GM18526 (cell line): ENCODE measurements around the gene NPEPL1.

Experiments used
- POLR2A ChIP-seq: IDR thresholded peaks from 3 replicates; pipeline ENCODE4 v1.6.1; 2011; ENCODE audit not compliant: insufficient read length; ENCODE audit errors: extremely low read depth

Gene NPEPL1

DNA sequence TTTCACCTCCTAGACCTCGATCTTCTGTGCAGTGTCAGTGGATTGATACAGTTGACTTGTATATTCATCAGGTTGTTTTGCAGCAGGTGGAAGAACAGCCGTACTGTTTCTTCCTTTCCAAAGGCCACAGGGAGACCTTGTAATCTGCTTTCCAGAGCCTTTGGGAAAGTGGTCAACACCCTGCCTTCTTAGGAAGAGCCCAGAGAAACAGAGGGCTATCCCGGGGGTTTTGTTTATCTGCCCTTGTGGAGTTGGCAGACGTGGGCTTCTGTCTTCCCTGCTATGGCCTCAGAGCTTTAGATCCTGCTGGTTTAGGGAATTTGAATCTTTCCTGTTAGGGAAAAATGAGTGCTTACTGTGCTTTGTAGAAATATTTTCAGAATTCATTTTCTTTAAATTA is 21.9 kb upstream of the NPEPL1 start:
- no peak for TF ChIP-seq POLR2A

GRCh38 chr20:58673119-58673518 is 19.5 kb upstream of the NPEPL1 start:
- TF ChIP-seq POLR2A, result no peak

GRCh38 chr20:58675146-58675584 is 17.4 kb upstream of the NPEPL1 start:
- no peak for TF ChIP-seq POLR2A

DNA sequence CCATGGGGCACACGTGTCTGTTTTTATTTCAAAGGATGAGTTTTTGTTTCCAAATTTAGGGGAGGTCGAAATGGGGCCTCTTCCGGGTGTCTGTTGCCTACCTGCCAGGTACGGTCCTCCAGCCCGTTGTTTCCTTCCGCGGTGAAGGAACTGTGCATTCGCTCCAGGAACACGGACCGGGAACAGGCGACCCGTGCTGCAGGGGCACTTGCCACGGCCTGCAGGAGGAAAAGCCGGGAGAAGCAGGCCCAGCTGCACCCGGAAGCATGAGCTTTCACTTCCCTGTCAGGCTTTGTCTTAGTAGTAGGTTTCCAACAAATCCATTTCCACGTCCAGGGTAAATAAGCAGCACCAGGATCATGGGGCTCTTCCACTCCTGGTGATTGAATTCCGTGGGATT is 17.0 kb upstream of the NPEPL1 start:
- TF ChIP-seq POLR2A, result no peak

DNA sequence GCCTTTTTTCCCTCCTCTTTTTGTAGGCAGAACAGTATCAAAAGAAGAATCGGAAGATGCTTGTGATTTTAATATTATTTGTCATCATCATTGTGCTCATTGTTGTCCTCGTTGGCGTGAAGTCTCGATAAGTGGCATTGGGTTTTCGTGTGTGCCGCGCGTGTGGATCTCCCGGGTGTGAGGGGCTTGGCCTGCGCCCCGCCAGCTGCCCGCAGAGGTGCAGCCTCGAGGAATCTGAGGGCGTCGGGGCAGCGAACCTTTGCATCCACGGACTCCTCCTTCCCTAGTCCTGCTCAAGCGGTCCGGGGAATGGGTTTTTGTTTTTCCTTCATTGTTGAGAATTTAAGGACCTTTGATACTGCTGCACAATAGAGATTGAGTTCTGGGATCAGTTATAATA is 16.4 kb upstream of the NPEPL1 start:
- no peak for TF ChIP-seq POLR2A

GRCh38 chr20:58677079-58677604 is 15.5 kb upstream of the NPEPL1 start:
- TF ChIP-seq POLR2A, result no peak

DNA sequence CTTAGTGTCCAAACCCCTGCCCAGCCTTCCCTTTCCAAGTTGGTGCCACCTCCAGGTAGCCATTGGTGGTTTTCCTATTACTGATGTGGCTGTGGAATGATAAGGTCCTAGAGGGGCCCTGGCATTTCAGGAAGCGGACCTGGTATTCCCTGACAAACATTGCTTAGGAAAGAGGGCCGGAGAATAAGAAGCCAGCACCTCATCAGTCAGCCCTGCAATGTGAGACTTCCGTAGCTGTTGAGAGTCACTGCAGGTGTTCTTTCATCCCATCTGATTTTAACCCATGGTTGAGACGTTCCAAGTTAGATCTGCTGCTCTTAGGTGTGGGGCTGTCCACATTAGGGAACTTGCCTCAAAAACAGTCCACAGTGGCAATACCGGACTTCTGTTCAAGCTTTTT is 14.8 kb upstream of the NPEPL1 start:
- TF ChIP-seq POLR2A, result no peak

DNA sequence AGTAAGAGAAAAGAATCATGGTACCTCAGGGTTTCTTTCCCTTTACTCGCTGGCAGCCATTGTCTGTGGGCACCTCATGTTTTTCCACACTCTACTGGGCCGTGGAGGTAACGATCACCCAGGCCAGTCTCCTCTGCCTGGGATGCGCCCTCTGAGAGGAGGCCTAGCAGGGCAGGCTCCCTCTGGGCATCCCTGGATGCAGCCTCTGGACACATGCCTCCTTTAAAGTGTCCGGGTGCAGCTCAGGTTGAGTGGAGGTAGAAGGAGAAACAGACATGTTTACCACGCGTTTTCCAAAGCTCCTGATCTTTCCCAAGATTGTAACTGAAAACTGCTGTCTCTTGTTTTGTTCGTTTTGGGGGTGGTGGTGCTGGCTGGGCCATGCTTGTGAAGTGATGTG is 13.8 kb upstream of the NPEPL1 start:
- TF ChIP-seq POLR2A, result no peak

GRCh38 chr20:58682656-58683531 is 9.7 kb upstream of the NPEPL1 start:
- TF ChIP-seq POLR2A, result no peak

DNA sequence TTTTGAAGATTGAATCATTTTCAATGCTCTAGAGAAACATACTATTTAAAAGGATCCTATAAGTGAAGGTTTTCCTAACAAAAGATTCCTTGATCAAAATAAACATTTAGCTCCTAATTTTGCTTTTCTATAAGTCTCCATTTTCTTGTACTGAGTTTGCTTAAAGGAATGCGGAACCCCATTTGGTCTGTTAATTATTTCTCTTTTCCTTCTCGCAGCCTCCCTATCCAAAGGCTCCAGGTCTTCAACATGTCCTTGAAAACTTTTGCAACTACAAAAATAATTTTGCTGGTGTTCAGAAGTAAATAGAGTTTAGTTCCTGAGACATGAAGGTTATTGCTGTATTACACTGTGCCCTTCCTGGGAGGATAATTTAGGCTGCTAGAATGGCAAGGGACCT is 8.3 kb upstream of the NPEPL1 start:
- no peak for TF ChIP-seq POLR2A

DNA sequence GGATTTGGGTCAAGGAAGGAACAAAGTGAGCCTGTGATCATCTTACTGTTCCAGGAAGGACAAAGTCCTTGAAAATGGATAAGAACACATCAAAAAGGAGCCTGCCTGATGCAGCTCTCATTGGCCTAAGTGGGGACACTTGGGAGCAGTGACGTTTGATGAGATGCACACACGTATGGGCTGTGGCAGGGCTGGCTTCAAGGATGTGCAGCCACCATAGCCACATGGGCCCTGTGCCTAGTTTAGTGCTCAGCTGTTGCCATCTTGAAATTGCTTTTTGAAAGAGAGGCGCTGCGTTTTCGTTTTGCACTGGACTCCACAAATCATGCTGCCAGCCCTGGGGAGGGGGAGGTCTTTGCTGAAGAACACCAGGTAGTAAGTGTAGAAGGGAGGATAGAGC is 6.6 kb upstream of the NPEPL1 start:
- TF ChIP-seq POLR2A, result no peak

DNA sequence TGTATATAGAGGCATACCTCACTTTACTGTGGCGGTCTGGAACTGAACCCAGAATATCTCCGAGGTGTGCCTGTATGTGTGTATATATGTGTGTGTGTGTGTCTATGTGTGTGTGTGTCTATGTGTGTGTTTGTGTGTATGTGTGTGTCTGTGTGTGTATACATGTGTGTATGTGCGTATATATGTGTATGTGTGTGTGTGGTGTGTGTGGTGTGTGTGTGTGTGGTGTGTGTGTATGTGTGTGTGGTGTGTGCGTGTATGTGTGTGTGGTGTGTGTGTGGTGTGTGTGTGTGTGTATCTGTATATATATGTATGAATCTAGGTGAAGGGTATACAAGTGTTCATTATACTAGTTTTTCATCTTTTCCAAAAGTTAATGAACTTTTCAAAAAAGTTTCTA is 4.2 kb upstream of the NPEPL1 start:
- no peak for TF ChIP-seq POLR2A

- TF ChIP-seq POLR2A, result no peak
Measured at GRCh38 chr20:58688840-58689239, 3.8 kb upstream of the NPEPL1 start.

- TF ChIP-seq POLR2A, result no peak
Measured at GRCh38 chr20:58690396-58691135, 2.0 kb upstream of the NPEPL1 start.

DNA sequence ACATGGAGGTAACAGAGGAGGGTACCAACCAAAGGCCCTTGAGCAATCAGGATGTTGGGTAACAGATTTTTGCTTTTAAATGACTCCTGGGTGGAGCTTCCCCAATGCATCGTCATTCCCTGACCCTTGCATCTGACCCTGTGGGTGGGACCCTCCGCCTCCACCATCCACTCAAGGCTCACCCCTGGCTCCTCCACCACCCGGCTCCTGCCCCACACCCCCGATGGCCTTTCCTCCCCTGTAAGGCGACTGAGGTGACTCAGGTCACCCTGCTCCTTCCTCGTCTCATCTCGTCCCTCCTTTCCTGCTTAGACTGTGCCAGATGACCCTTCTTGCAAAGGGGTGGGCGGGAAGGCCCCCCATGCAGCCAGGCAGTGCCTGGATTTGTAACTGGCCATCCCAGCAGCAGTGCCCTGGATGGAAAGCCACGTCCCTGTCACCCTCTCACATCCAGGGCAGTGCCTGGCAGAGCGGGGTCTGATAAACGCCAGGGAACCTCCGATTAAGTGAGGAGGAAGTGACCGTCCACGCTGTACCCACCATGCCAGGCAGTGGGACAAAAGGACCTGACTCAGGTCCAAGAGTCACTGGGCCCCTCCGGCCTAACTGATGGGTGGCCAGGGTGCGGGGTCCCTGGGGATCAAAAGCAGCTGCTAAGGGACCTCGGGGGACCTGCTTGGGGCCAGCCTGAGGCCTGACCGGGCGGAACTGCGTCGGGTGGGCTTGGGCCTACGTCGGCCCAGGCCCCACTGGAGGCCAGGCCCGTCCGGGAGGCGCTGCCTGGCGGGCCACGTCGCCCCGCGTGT is 624 bp upstream of the NPEPL1 start:
- no peak for TF ChIP-seq POLR2A

DNA sequence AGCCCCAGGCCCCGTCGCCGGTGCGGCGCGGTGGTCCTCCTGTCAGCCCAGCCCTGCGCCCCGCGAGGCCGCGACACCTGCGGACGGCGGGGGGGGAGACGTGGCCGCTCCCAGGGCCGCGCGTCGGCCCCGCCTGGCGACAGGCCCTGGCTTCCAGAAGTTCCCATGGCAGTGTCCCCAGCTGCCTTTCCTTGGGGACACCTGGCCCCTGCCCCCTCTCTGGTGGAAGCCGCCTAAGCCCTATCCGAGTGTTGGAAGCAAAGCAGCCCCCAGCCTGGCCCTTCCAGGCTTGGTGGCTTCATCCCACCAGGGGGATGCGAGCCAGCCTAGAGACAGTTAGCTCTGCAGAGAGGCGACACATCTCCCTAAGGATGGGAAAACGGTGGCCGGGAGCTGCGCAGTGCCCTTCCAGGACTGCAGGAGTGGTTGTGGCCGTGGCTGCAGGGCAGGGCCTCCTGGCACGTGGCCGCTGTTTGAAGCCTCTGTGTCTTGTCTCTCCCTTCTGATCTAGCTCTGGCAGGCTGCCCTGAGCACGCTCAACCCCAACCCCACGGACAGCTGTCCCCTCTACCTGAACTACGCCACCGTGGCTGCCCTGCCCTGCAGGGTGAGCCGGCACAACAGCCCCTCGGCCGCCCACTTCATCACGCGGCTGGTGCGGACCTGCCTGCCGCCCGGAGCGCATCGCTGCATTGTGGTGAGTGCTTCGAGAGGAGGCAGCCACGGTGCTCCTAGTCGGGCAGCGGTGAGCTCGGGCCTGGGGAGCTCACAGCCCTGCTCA is 816 bp downstream of the NPEPL1 start:
- no peak for TF ChIP-seq POLR2A
